Fibroblast of upper back skin (primary cell): Measurements from ENCODE around the gene THBS2.

ENCODE experiments used
- DNase-seq: peaks from one replicate; pipeline ENCODE4 v3.0.0-alpha.2; 2013

Gene THBS2

DNA sequence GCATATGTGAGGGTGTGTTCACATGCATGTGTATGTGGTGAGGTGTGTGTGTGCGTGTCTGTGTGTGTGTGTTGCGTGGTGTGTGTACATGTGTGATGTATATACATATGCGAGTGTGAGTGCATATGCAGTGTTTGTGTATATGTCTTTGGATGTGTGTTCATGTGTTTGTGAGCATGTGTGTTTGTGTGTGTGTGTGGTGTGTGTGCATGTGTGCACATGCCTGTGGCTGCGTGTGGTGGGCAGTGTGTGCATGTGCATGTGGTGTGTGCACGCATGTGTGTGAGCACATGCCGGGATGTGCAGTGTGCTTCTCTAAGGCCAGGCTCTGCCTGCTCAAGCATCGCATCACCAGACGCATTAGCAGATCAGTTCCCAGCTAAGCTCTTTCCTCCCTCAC lies 5.7 kb downstream of the THBS2 start:
- DNase-seq: no peak

DNA sequence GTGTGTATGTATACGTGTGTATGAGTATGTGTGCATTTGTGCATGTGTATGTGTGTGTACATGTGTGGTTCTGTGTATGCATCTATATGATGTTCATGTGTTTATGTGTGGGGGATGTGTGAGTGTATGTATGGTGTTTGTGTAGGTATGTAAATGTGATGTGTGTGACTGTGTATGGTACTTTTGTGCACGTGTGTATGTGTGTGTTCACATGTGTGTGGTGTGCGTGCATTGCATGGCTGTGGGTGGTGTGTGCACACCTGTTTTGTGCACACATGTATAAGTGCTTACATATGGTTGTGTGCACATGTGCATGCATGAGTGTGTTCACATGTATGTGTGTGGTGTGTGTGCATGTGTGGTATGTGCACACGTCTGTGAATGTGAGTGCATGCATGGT lies 6.2 kb downstream of the THBS2 start:
- no peak for DNase-seq

DNA sequence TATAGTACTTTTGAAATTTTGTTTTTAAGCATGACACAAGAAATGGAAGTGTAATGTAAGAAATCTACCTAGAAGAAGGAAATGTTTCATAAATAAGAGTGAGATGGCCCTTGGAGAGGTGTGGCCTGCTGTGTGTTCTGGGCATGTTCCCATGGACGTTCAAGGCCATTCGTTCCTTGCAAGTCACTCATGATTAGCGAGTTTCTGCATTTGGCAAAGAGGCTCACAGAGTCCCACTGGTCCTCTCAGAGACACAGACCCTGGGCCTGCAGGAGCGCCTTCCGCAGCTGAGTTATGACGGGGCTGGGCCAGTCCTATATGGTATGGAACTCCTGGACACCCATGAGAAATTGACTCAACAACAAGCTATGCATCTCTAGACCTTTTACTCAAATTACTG lies 7.2 kb downstream of the THBS2 start:
- DNase-seq: no peak

DNA sequence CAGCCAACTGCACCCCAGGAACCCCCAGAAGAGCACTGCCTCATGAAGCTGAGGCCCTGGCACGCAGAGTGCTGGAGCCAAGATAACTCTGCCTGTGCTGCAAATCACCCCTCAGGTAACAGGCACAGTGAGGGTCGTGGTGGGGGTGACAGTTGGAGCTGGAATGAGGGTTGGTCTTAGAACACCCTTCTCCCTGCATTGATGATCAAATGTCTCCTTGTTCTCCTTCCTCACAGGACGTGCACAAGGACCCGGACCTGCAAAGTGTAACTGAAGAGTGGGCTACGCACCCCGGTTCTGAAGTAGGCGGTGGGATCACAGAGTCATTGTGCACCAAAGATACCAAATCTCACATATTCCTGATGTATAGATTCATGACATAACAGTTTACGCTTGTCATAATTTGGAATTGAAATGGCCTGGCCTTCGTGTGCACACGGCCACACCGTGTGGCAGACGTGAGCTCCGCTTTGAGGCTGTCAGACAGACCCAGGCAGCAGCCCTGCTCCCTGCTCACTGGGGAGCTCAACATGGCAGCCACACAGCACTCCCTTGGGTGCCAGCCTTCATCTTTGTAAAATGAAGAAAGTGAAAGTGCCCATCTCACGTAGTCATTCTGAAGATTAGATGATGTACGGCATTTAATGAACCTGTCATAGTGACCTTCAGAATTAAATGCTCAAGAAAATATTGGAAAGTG lies 8.8 kb downstream of the THBS2 start:
- no peak for DNase-seq

DNA sequence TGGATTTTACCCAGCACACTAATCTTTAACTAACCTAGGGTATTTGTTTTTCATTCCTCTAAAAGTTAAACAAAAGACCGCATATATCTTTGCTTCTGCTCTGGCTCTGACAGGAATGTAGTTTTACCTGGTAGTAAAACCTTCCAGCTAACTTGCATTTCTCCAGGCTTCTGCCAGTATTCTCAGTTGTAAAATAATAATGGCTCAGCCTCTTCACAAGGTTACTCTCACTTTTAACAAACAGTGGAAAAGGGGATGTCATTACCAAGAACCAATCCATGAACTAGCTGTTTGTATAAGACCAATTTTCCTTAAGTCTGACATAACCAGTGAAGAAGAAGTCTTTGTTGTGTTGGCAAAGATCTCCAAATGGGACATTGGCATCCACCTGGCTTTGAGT lies 10.0 kb downstream of the THBS2 start:
- no peak for DNase-seq

DNA sequence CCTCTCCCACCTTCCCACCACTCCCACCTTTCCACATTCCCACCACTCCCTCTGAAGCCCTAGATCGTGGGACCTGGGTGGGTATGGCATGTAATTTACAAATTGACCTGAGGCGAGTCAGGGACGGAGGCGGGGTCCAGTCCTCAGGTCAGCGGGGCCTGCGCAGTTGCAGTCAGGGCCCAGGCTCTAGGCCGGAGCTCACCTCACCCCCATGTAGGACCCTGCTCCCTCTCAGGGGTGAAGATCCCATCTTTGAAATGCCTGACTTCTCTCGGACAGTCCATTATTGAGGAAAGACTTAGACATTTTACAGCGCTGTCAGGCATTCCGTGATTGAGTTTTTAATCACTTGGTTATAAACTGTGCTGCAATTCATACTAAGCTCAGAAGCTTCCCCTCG lies 10.5 kb downstream of the THBS2 start:
- DNase-seq: no peak

GRCh38 chr6:169241688-169242350 lies 11.8 kb downstream of the THBS2 start:
- DNase-seq: no peak

DNA sequence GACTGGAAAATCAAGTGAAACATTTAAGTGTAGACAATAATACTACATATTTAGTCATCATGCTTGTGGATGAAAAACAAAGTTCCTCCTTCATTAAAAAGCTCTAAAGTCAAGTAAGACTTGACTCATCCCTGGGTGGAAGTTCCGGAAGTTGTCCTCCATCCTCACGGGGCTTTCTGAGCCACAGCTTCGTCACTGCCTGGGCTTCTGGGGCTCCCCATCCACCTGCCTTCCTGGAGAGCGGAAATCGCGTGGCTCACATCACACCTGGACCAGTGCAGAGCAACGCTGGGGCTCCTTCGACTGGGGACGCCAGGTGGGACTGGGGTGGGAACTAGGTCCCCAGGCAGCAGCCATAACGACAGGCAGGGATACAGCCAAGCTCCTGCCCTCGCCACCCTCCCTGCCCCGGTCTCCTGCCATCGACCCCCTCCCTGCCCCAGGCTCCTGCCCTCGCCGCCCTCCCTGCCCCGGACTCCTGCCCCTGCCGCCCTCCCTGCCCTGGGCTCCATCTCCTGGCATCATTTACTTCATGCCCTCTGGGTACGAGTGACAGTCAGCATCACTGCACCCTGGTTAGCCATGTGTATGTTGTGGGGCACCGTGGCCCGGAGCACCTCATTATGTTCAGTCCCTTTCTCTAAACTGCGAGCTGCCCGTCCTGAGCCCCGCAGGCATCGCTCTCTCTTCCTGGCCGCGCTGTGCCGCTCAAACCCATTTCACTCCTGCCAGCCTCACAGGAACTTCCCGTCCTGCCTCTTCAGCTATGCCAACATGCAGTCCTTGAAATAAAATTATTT lies 12.9 kb downstream of the THBS2 start:
- no peak for DNase-seq

GRCh38 chr6:169240125-169240524 lies 13.5 kb downstream of the THBS2 start:
- DNase-seq: no peak

DNA sequence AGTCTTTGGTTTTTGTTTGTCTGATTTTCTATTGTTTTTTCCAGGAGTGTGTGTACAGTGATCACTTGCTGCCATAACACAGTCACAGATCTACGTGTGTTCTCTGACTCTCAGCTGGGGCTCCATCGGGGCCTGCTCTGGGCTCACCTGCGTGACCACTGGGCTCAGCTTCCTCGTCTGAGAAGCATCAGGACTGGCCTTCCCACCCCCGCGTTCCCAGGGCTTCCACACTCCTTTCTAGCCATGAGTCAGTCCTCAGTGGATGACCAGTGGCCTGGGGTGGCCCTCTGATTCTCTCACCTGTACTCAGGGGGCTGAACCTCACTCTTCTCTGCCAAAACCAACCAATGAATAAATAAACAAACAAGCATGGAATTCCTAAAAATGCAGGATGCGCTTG lies 14.5 kb downstream of the THBS2 start:
- no peak for DNase-seq

- DNase-seq: no peak
Observed at GRCh38 chr6:169238766-169239165, 14.9 kb downstream of the THBS2 start.

DNA sequence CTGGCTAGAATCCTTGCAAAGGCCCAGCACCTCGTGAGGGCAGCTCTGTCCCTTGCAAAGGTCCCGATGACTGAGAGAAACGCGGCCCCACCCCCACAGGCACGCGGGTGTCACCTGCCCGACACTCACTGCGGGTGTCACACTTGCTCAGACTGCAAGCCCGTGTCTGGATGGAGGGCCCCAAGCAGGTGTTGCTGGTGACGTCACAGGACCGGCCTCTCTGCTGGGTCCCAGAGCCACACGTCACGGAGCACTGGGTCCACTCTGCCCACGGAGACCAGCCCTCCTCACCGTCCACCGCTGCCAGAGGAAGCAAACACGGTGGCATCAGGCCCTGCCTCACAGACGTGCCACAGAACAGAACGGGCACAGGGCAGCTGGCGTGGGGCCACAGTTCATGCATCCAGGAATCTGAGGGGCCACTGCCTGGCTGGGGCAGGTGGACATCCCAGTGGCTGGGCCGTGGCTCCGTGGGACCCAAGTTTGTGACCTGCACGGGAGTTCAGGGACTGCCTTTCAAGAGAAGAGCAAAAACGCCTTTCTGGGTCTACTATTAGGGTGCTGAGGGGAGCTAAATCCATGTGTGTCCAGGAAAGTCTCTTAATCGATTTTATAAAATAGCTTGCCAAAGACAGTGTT lies 16.0 kb downstream of the THBS2 start:
- no peak for DNase-seq

GRCh38 chr6:169236988-169237387 lies 16.7 kb downstream of the THBS2 start:
- no peak for DNase-seq

GRCh38 chr6:169236545-169236944 lies 17.1 kb downstream of the THBS2 start:
- DNase-seq: no peak

DNA sequence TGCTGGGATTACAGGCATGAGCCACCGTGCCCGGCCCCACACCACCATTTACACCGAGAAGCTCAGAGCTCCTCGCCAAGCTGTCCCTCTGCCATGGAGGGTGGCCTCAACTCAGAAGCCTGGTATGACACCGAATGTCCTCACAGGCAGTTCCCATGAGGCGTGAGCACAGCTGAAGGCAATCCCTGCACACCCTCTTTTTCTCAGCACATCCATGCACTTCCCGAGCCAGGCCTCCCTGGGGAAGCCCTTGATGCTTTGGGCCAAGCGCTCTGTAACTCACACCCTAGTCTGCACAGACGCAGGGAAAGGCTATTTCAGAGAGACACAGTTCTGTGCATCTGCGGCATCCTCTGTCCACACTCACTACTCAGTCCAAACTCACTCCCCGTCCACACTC lies 18.4 kb downstream of the THBS2 start:
- DNase-seq: no peak

DNA sequence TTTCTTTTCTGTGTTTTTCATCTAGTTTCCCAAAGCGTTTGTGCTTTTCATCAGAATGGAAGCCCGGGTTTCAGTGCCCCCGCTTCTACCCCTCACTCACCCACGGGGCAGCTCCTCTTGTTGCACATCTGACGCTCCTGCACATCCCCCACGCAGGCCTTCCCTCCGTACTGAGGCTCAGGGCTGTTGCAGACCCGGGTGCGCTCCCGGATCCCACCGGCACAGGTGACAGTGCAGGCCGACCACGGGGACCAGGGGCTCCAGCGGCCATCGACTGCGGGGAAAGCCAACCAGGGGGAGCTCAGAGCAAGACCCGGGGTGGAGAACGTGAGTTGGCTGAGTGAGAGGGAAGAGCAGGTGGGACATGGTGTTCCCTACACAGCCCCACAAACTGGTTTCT lies 19.0 kb downstream of the THBS2 start:
- DNase-seq: no peak

DNA sequence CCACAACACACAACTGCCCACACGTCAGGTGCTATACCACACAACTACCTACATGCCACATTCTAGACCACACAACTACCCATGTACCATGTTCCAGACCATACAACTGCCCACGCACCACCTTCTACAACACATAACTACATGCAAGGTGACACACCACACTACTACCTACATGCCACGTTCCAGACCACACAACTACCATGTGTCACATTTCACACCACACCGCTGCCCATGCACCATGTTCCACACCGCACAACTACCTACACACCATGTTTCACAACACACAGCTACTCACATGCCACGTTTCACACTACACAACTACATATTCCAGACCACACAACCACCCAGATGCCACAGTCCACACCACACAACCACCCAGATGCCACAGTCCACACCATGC lies 19.8 kb downstream of the THBS2 start:
- no peak for DNase-seq

DNA sequence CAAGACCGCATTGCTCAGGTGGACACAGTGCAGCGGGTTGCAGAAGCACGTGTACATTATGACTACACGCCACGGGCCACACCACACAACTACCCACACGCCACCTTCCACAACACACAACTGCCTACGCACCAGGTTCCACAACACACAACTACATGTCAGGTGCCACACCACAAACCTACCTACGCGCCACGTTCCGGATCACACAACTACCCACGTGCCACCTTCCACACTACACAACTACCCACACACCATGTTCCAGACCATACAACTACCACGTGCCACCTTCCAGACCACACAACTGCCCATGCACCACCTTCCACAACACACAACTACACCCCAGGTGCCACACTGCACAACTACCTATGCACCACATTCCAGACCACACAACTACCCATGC lies 20.5 kb downstream of the THBS2 start:
- no peak for DNase-seq

- DNase-seq: no peak
Observed at GRCh38 chr6:169232507-169232931, 21.1 kb downstream of the THBS2 start.

- no peak for DNase-seq
Observed at GRCh38 chr6:169231790-169232506, 21.7 kb downstream of the THBS2 start.

DNA sequence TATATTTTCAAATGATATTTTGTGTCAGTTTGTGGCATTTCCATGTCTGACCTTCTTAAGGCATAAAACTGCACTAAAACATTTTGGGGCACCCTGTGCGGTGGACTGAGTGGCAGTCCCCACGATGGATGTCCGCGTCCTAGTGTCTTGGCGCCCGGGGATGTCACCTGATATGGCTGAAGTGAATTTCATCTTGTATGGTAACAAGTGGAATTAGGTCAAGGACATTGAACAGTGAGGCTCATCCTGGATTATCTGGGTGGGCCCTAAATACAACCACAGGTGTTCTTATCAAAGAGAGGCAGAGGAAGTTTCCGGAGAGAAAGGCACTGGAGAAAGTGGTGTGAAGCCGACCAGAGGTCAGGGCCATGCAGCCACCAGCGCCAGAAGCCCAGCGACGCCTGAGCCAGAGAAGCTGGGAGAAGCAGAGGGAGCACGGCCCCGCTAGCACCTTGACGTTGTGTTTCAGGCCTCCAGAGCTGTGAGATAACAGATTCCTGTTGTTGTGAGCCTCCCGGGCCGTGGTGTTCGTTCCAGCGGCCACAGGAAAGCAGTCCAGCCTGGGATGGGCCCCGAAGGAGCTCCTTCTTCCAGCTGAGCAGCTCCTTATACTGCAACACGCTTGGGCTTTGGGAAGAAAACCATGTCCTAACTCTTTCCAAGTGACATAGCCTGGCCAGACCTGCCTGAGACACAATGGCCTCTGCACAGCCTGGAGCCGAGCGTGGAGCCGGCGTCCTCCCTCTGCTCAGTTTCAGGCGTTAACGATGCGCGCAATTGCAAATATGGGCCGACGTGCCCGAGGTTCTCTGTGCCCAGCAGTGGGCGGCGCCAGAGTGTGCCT lies 22.5 kb downstream of the THBS2 start:
- no peak for DNase-seq

DNA sequence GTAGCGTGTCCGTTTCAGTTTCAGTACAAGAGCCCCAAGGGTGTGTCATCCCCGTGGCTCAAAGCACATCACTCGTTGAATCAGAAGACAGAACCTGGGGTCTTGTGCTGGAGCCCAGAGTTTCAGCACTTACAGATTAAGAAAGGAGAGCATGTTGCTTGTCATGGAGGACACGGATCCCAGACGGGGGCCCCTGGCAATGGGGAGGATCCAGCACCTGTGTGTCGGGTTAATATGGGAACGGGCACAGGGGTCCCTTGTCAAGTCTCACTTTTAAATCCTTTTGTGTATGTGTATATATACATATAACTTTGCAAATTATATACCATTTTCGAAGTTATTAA lies 23.4 kb downstream of the THBS2 start:
- no peak for DNase-seq
